Limb (tissue), 2 donors: ENCODE data around the gene SLC35F3.
"Not testable (repeated sequence)": the region's sequence is repeated elsewhere in the genome, so short reads cannot be mapped to it uniquely, and the experiment has no call there.

ENCODE experiments used
- DNase-seq, 2 donors: peaks; one replicate each; pipeline ENCODE4 v3.0.0-alpha.2; 2016; ENCODE audit errors: extremely low spot score in 2 of 2

The SLC35F3 gene

GRCh38 chr1:234185438-234185837, 281.0 kb downstream of the SLC35F3 start:
- no peak for DNase-seq

- no peak for DNase-seq
These were observed 281.7 kb downstream of the SLC35F3 start for GRCh38 chr1:234186037-234186688.

- DNase-seq: no peak
These were observed 283.9 kb downstream of the SLC35F3 start for GRCh38 chr1:234188454-234188792.

- DNase-seq: no peak
These were observed 293.4 kb downstream of the SLC35F3 start for GRCh38 chr1:234197839-234198238.

GRCh38 chr1:234199476-234200127, 295.1 kb downstream of the SLC35F3 start:
- DNase-seq: no peak

- no peak for DNase-seq
These were observed 296.1 kb downstream of the SLC35F3 start for GRCh38 chr1:234200566-234200965.

GRCh38 chr1:234201600-234201999, 297.1 kb downstream of the SLC35F3 start:
- DNase-seq: no peak

- no peak for DNase-seq
These were observed 301.5 kb downstream of the SLC35F3 start for GRCh38 chr1:234205966-234206365.

GRCh38 chr1:234206651-234207284, 302.3 kb downstream of the SLC35F3 start:
- DNase-seq: no peak

GRCh38 chr1:234208351-234208750, 303.9 kb downstream of the SLC35F3 start:
- DNase-seq: no peak

GRCh38 chr1:234208791-234209190, 304.3 kb downstream of the SLC35F3 start:
- DNase-seq: no peak

GRCh38 chr1:234210429-234210828, 306.0 kb downstream of the SLC35F3 start:
- not testable (repeated sequence) for DNase-seq

GRCh38 chr1:234211855-234212254, 307.4 kb downstream of the SLC35F3 start:
- DNase-seq: not testable (repeated sequence)

- peak in 1 of 2 donors; percentile 43 for DNase-seq
These were observed 308.5 kb downstream of the SLC35F3 start for GRCh38 chr1:234212764-234213657.

GRCh38 chr1:234213658-234214128, 309.2 kb downstream of the SLC35F3 start:
- no peak for DNase-seq

GRCh38 chr1:234214129-234214910, 309.8 kb downstream of the SLC35F3 start:
- DNase-seq: peak; percentile 25 to 65

GRCh38 chr1:234214911-234215892, 310.7 kb downstream of the SLC35F3 start:
- no peak for DNase-seq

GRCh38 chr1:234216116-234216703, 311.7 kb downstream of the SLC35F3 start:
- no peak for DNase-seq

GRCh38 chr1:234217316-234217840, 312.9 kb downstream of the SLC35F3 start:
- no peak for DNase-seq
